ENCODE results near the gene PRDM16.

The PRDM16 gene

DNA sequence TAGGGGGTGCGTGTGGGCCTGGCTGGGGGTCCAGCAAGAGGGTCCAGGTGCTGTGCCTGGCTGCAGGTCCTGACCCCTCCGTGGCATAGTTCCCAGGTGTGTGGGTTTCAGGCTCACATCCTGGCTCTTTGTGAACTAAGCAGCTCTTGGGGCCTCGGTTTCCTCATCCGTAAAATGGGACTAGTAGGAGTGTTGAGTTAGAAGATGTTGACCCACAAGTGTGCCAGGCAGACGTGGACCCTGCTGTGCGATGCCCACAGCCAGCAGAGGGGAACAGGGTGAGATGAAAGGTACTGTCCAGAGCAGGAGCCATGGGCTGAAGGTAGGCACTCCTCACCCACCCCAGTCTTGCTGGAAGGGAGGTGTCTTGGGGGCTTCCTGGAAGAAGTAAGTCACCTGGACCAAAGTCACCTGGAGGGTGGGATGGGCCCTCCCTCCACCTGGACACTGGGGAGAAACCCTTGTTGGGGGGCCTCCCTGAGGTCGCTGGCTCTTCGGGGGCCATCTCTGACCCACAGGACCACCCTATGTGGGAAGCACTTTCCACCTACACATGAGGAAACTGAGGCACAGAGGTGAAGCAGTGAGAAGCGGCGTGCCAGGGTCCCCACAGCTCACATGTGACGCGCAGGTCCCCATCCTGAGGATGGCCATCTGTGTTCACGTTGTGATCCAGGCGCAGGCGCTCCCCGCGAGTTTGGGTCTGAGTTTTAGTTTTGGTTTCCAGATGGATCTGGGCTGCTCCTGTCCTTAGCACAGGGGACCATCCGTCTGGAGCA, 386.9 kb downstream of the PRDM16 start:
- no peak for DNase-seq (ENCODE audit: low spot score)
- TF ChIP-seq CTCF (IDR thresholded peaks at IDR 0.05; ENCODE audit: borderline replicate concordance, control extremely low read depth, extremely low read depth, insufficient read depth, missing control alignments) = no peak
- in situ Hi-C loops (cut with MboI; ENCODE audit: low sequenced_read_pairs, unreplicated experiment) = no loop called here

- no peak for TF ChIP-seq CTCF (IDR thresholded peaks at IDR 0.05; ENCODE audit: borderline replicate concordance, control extremely low read depth, extremely low read depth, insufficient read depth, missing control alignments)
- in situ Hi-C loops (cut with MboI; ENCODE audit: low sequenced_read_pairs, unreplicated experiment) = no loop called here
- no peak for DNase-seq (ENCODE audit: low spot score)
These were observed 387.5 kb downstream of the PRDM16 start for GRCh38 chr1:3456449-3456963.

DNA sequence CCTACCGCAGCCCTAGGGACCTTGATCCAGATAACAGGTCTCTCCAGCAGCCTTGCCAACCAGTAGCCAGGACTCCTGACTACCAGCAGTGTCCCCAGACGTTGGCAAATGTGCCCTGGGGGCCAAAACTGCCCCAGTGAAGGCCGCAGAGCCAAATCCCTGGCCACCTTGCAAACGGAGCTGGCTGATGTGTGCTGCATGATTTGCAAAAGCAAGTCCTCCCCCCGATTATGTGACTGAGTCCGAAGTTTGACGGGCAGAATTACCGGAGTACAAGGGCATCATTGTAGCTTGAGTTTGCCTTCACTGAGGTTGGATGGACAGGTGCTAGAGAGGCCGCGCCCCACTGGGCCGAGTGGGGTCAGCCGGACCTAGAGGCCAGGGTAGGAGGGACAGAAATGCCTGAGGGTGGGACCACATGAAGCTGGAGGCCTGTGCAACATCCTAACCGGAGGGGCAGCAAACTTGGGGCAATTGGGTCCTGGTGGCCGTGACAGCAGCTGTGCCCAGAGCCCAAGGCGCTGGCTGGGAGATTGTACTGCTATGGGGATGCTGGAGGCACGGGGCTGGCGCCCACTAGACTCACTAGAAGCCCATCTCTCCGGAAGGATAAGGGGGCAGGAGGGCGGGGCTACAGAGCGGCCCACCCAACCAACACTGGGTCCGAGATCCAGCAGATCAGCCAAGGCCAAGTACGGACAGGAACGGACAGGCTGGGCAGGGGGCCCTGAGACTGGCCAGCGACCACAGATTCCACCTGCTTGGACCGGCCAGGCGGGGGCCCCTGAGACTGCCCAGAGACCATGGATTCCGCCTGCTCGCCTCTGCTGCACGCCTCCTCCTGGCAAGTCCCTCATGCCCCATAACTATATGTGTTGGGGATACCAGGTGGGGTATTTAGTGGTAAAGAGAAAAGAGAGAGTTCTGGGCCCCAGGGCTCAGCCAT, 388.2 kb downstream of the PRDM16 start:
- in situ Hi-C loops (cut with MboI; ENCODE audit: low sequenced_read_pairs, unreplicated experiment) = no loop called here
- no peak for DNase-seq (ENCODE audit: low spot score)
- TF ChIP-seq CTCF (IDR thresholded peaks at IDR 0.05; ENCODE audit: borderline replicate concordance, control extremely low read depth, extremely low read depth, insufficient read depth, missing control alignments) = no peak

- TF ChIP-seq CTCF (IDR thresholded peaks at IDR 0.05; ENCODE audit: borderline replicate concordance, control extremely low read depth, extremely low read depth, insufficient read depth, missing control alignments) = no peak
- in situ Hi-C loops (cut with MboI; ENCODE audit: low sequenced_read_pairs, unreplicated experiment) = no loop called here
- DNase-seq (ENCODE audit: low spot score) = no peak
These were observed 389.2 kb downstream of the PRDM16 start for GRCh38 chr1:3457910-3458883.

- DNase-seq (ENCODE audit: low spot score) = no peak
- no peak for TF ChIP-seq CTCF (IDR thresholded peaks at IDR 0.05; ENCODE audit: borderline replicate concordance, control extremely low read depth, extremely low read depth, insufficient read depth, missing control alignments)
These were observed 390.3 kb downstream of the PRDM16 start for GRCh38 chr1:3459051-3459908.

More at GRCh38 chr1:3459051-3459908, 390.3 kb downstream of the PRDM16 start:
- in situ Hi-C loops (cut with MboI; ENCODE audit: low sequenced_read_pairs, unreplicated experiment) = no loop called here
